HG02610 (cell line): Measurements from ENCODE around the gene CBFA2T3.

Experiments
- ATAC-seq: cut with Tn5 transposase; IDR thresholded peaks from one replicate; pipeline ENCODE4 v1.9.1; 2021; ENCODE audit warnings: mild to moderate bottlenecking, moderate library complexity; ENCODE audit not compliant: unreplicated experiment

Gene CBFA2T3

DNA sequence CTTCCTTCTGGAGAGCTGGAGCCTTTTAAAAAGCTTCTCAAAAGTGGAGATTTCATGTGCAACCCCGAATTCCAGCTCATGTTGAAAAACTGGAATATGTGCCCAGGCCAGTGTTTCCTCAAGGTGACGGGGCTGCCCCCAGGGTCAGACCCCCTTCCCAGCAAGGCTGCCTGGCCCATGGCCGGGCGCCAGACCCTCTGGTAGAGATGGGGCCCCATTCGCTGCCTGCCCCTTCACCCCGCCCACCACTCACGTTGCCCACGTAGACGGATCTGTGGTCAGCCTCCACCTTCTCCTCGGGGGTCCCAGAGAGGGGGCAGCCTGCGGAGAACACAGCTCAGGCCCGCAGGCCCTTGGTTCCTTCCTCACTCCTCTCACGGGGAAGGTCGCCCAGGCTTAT is 111.7 kb downstream of the CBFA2T3 start:
- no peak for ATAC-seq

DNA sequence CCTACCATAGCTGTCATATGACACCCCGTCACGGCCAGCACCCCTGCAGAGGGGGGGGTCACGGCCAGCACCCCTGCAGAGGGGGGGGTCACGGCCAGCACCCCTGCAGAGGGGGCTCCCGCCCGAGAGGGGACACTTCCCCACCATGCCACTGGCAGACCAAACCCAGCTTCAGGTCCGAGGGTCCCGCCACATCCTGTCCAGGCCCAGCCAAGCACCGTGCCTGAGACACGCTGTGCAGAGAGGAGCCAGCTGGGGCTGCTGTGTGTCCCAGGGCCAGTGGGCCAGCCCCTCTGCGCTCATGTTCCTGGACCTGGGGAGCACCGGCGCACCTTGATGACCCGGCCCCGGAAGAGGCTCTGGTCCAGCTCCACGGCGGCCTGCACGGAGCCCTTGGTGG is 112.5 kb downstream of the CBFA2T3 start:
- no peak for ATAC-seq

DNA sequence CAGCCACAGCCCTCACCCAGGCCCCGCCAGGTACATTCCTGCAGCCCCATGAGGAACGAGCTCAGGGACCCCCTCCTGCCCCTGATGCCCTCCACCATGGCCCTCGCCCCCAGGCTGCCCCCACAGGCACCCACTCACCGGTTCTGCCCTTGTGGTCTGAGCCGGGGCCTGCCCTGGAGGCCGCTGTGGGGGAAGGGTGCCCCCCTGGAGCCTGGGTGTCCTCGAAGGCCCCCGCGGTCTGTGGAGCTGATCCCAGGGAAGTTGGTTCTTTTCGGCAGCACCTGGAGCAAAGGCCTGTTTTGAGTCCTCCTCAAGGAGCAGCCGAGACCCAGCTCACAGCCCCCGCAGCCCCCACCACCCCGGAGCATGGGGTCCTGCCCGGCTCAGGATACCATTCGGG is 112.9 kb downstream of the CBFA2T3 start:
- no peak for ATAC-seq

DNA sequence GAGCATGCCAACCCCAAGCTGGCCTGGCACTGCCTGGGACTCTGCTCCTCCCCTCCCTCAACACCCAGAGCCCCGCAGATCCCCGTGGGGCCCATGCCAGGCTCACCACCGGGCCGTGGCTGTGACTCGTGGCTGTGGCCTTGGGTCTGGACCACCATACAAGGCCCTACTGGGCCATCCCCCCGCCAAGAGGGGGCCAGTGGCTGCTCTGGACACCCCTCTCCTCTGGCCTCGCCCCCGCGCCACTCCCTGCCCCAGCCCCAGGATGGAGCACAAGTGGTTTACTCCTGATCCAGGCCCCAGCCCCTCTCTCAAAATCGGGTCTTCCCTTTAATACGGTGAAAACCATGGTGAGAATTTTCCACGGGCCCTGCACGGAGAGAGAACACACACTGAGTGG is 113.6 kb downstream of the CBFA2T3 start:
- no peak for ATAC-seq

DNA sequence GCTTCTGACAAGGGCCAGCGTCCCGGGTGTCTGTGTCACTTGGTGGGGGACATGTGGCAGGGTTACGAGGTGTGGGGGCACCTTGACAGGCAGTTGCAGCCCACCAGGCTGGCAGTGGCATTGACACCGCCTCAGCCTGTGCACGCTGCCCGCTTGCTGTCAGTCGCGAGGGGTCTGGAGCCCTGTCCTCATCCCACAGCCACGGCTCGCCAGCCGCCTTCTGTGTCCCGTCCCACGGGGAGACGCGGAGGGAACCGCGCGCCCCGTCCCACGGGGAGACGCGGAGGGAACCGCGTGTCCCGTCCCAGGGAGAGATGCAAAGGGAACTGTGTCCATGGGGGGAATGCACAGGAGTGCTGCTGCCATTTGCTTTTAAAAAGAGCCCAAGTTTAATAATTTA is 114.0 kb downstream of the CBFA2T3 start:
- ATAC-seq, result no peak

DNA sequence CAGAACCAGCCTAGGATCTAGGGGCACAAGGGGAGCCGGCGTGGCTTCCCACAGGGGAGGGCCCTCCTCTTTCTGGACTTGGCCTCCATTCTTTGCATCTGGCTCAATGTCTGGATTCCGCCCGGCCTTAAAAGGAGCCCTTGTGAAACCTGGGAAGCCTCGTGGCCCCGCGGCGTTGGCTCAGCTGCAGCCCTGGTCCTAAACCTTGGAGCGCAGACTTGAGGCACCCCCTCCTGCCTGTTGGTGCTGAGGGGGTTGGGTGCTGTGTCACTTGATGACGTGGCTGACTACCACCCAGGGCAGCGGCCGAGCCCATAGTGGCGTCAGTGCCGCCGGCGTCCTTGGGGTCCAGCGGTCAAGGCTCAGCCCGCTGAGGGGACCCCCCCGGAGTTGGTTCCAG is 115.6 kb downstream of the CBFA2T3 start:
- no peak for ATAC-seq

DNA sequence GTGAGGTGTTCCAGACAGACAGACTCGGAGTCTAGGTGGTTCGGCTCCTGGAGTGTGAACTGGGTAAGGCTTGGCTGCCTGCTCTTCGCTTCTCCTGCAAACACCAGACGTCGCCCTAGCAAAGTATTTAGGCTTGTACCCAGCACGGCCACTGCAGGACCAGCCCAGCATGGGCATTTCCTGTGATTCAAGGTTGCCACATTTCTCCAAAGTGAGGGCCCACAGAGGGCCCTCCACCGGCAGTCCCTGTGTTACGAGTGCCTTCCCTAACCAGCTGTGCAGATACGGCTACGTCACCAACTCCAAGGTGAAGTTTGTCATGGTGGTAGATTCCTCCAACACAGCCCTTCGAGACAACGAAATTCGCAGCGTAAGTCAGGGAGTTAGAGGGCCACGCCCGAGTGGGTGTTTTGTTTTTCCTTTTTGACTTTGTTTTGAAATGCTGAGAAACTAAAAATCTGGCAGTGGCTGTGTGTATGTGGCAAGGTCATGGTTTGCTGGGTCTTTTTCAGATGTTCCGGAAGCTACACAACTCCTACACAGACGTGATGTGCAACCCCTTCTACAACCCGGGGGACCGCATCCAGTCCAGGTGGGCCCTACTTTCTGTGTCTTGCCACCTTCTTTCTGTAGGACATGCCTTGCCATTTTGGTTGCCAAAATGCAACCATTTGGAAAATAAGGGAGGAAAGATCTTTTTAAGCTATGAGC is 117.5 kb downstream of the CBFA2T3 start:
- ATAC-seq, result no peak

DNA sequence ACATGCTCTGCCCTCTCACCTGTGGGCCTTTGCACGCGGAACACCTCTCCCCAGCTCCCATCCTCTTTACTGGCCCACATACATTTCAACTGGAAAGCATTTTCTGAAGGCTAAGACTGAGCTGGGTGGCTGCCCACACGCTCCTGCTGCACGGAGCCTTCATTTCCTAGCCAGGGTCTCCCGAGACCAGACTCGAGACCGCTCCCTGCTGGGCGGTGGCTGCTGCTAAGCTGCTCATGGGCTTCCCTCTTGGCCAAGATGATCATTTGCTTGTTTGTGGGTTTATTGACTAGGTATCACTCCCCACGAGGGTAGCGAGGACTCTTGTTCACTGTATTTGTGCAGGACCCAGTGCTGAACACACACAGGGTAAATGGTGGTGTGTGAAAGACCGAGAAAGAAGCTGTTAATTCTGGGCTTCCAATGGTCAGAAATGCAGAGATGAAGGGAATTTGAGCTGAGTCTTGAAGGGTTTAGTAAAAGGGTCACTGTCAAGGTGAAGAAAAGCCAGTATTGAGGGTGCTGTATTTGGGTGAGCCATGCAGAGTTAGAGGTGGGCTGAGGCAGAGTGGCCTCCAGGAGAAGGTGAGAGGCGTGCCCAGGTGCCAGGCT is 119.2 kb downstream of the CBFA2T3 start:
- ATAC-seq, result peak; percentile 35

DNA sequence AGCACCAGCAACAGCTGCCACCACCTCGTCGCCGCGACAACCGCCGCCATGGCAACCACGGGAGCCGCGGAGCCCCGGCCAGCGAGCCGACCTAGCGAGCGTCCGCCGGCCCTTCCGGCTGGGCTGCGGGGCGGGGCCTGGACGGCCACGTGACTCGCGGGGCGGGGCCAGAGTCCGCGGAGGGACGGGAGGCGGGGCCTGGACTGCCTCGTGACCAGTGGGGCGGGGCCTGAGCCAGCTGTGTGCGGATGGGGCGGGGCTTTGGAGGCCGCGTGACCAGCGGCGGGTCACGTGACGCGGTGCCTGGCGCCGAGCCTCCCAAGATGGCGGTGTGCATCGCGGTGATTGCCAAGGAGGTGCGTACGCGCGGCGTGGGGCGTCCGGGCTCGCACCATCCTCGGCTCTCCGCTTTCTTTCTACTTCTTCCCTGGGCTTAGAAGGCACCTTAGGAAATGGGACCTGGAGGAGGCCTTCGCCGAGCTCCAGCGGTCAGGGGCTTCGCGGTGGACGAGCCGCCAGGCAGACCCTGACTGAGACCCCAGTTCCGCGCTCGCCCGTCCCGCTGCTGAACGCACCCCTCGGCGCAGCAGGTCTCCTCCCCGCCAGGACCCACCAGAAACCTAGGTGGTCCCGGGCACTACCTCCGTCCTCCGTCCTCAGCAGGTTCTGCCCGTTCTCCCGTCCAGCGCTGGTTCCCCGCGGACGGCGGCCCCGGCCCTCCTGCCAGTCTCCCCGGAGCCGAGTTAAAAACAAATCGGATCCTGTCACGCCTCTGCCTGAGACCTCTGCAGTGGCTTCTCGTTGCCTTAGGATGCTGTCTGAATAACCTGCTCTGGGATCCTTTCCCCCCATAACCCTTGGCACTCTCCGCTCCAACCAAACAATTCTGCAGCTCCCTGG is 119.9 kb downstream of the CBFA2T3 start, which contains the start of the genes GALNS and TRAPPC2L:
GALNS (minus strand) TSS at position 120 of the 900 bp plus-strand sequence; CDS start at position 50, 70 bp downstream.
TRAPPC2L (plus strand) TSS at position 300 of the 900 bp plus-strand sequence; CDS start at position 324, 24 bp downstream.
- peak; percentile 67 for ATAC-seq

DNA sequence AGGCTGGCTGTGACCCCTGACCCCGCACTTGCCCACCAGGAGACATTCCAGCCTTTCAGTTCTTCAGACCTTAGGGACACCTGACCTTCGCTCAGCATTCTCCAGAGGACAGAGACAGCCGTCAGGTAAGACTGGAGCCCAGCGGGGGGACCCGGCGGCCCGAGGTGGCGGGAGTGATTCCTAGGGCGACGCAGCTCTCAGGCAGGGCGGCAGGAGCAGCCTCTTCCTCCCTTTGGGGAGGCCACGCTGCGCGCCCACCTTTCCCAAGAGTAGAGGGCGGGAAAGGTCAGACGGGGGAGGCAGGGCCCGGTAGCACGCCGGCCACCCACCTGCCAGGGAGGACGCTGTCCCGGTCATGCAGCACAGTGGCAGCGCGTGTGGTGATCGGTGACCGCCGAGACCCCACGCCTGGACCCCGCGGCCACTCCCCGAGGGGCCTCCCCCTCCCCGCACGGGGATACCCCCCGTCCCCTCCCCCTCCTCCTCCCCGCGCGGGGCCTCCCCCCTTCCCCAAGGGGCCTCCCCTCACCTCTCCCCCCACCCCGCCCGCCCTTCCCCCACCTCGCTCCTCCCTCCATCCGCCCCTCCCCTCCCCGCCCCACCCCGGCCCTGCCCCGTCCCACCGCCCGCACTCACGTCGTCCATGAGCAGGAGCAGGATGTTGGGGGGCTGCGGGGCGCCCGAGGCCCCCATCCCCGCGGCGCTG is 120.7 kb downstream of the CBFA2T3 start:
- ATAC-seq, result no peak

DNA sequence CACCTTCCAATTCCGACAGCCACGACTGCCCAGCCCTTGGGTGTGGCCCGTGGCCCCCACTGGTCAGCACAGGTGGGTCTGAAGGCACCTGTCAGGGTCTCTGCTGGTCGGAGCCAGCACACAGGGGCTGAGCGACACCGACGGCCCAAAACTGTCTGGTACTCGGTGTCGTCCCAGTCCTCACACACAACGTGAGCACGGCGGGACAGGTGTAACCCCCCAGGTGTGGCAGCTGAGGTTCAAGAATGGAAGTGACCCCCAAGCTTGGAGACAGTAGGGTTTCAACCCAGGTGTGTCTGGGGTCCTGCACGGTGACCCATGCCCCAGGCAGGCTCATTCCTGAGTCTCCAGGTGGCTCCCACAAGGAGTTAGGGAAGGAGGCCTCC is 121.3 kb downstream of the CBFA2T3 start:
- ATAC-seq, result no peak

DNA sequence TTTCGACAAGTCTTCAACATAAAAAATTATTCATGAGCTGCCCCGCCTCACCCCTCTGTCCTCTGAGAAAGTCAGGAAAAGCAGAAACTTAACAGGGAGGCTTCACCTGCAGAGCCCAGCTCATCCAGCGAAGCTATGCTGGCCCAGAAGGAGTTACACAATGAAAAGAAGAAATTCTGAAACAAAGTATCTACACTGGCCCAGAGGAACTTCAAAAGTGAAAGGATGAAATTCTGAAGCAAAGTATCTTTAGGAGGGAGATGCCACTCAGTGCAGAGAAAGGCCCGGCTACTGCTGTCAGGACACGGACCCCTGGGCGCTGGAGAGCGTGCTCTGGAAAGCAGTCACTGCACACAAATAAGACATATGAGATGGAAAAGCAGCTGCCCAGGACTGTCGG is 121.8 kb downstream of the CBFA2T3 start:
- no peak for ATAC-seq

DNA sequence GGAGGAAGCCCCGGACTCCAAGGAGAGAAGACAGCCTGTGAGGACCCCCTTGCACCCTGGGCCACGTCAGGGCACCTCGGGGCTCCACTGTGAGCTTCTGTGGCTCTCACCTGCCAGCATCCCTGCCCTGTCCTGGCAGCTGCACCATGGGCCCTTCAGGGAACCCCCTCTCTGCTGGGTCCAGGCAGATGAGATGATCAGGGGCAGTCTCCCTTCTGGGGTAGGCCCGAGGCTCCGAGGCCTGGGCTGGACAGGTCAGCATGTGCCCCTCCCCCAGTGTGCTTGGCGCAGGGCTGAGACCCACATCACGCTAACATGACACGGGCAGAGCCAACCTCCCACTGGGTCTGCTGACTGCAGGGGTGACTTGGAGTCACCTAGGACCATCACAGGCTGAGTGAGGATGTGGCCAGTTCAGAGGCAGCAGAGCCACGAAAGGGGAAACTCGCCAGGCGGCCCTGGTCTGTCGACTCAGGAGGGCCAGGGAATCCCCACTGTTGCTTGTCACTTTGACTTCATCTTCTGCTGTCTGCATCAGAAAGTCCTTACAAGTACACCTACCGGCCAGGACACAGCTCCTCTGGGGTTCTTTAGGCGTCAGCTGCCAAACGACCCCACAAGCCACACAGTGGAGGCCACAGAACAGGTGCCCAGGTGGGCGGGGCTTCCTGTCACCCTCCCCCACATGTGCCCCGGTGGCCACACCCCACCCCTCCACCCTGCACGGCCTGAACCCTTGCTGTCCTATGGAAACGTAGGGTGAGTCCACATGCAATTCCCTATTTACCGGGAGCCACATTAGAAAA is 122.5 kb downstream of the CBFA2T3 start:
- ATAC-seq, result peak; percentile 33

DNA sequence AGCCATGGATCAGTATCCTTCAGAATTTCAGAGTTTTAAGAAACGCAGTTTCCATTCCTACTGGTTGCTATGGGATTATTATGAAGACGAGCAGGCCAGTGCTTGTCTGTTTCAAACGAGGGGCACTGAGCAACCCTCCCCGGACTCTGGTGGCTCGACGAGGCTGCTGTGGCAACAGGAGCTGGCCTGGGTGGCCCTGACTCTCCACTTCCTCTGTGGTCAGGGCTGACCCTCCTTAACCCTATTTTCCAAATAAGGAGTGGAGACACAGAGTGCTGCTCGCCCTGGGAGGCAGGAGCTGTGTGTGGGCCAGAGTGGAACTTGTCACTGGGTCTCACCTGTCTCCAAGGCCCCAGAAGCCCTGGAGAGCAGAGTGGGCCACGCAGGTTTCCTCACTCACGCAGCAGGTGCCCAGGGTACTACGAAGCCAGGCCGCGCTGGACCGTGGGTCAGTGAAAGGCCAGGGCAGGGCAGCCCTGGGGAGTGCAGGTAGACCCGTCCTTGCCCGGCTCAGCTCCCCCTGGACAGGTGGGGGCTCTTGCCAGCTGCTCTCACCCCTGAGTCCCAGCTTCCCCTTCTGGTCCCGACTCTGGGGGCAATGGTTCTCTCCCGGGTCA is 123.6 kb downstream of the CBFA2T3 start:
- no peak for ATAC-seq

DNA sequence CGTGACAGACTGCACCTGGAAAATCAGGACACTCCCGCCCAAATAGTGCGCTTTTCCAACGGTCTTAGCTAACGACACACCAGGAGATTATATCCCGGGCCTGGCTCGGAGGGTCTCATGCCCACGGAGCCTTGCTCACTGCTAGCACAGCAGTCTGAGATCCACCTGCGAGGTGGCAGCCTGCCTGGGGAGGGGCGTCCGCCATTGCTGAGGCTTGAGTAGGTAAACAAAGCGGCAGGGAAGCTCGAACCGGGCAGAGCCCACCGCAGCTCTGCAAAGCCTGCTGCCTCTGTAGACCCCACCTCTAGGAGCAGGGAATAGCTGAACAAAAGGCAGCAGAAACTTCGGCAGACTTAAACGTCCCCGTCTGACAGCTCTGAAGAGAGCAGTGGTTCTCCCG is 125.4 kb downstream of the CBFA2T3 start:
- no peak for ATAC-seq

DNA sequence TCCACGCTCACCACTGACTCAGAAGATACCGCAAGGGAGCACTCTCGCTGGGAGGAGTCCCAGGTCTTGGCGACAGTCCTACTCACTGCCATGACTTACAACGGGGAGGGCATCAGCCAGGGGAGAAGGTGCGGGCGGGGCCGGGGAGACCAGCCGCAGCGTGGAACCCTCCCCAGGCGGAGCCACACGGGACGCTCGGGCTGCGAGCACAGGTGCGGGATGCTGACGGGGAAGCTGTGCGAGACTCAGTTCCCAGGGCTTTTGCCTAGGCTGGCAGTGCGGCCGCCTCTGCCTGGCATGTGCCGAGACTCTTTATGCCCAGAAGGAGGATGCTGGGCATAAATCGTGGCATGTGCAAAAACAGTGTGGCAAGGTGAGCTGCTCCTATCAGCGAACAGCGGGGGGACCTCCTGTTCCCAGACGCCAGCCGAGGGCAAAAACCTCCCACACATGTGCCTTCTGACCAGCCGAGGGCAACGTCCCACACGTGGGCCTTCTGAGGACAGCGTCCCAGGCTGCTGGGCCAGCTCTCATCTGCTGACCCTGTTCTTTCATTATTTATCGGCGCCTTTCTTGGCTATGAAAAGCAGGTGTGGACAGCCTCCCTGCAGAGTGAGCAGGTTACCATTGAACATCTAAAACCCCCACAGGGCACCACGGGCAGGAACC is 126.3 kb downstream of the CBFA2T3 start:
- no peak for ATAC-seq

DNA sequence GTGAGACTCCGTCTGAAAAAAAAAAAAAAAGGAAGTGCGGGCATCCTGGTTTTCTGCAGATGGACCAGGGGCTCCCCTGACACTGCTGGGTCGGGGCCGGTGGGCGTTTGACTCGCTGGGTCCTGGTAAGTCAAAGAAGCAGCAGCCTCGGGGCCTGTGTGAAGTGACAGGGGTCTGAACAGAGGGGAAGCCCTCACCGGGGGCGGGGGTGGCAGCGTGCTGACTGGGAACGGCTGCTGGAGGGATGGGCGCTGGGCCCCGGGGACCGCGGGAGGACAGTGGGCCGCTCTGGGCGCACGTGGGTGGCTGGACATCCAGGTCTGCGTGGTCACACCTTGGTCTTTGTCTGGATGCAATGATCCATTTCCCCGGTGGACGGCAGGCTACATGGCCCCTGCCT is 128.4 kb downstream of the CBFA2T3 start:
- ATAC-seq, result no peak

DNA sequence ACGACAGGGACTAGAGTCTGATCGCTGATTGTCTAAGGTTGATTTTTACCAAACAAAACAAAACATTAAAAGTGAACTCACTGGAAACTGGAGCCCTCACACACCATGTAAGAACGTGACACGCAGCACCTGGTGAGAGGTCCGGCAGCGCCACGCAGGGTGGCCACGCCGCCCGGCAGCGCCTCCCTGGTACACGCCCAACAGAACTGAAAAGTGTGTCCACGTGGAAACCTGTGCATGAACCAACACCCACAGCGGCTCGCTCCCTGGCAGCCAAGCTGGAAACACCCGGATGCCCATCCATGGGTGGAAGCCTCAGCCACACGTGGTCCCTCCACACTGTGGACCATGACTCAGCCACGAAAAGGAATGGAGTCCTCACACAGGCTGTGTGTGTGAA is 129.4 kb downstream of the CBFA2T3 start:
- ATAC-seq, result no peak

DNA sequence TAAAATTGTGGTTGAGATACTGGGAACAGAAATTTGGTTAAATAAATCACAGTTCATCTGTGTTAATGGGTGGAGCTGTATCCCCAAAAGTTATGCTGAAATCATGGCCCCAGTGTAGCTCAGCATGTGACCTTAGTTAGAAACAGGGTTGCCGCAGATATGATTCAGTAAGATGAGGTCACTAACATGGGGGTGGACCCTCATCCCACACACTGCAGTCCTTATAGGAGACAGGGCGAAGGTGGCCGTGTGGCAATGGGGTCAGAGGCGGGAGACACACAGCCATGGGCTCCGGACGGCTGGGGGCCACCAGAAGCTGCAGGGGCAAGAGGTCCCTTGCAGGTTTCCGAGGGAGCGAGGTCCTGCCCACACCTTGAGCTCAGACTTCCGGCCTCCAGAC is 130.9 kb downstream of the CBFA2T3 start:
- ATAC-seq, result no peak
